K562 (cell line): ENCODE results near the gene BDH1. TPM values are rescaled to one million over a fixed set of nuclear protein-coding genes. Genes with fewer than 3 reads are reported as not detected.
A peak's percentile ranks its signal among the peaks of the same experiment; 100 is the strongest.

Source experiments
- ATAC-seq: fragments of 200-7000 bp; cut with Tn5 transposase; 3 replicates; pipeline ENCODE4 v1.9.1; 2020; ENCODE audit warnings: moderate library complexity
- BruUV-seq: library from RNA; stranded (reverse); fragments of 400-500 nt; replicated peaks from 2 replicates; lab custom pipeline; 2021; lab: Mats Ljungman, UMichigan
- CTCF ChIA-PET: fragments of 300-600 bp; formaldehyde crosslinking; extraction: SDS; loops from one replicate; lab custom pipeline; 2021; ENCODE audit warnings: low intra/inter-chr PET ratio; lab: Yijun Ruan, JAX
- POLR2A ChIA-PET: fragments of 300-600, 350-650 bp; sonication (Branson Sonifier 250); formaldehyde crosslinking; extraction: SDS; loops from one replicate; lab custom pipeline; 2021; ENCODE audit warnings: antibody characterized with exemption, inconsistent platforms; lab: Yijun Ruan, JAX
- DNase-seq, 4 experiments: peaks; one replicate each; pipeline versions ENCODE4 v3.0.0 to v3.0.0-alpha.2; 2011 to 2018; ENCODE audit warnings: low spot score in 3 of 4, mixed read lengths in 3 of 4; ENCODE audit errors: extremely low read depth in 1 of 4
- FAIRE-seq: peaks from 2 replicates; lab custom pipeline; 2011; peaks lifted over from hg19 to GRCh38; lab: Jason Lieb, UNC
- H2AFZ ChIP-seq: 2 replicates; pipeline ENCODE4 v1.6.0; 2011; ENCODE audit warnings: low read depth, low read length, control low read depth, inconsistent platforms
- H3K27ac ChIP-seq: fragments of 200-600 bp; 3 replicates; pipeline ENCODE4 v1.8.0; 2011; ENCODE audit warnings: low read depth, mild to moderate bottlenecking, control low read depth, inconsistent platforms, low read length, moderate library complexity, mixed read lengths; ENCODE audit errors: extremely low read depth
- H3K27me3 ChIP-seq, 2 experiments: fragments of 300-600 bp in 1 of 2; 2 replicates in 1 of 2; 3 replicates in 1 of 2; pipeline versions ENCODE4 v1.6.0 to v1.8.0; 2011; ENCODE audit warnings: inconsistent platforms in 2 of 2, low read length in 2 of 2, mild to moderate bottlenecking in 1 of 2, mixed read lengths in 1 of 2, moderate library complexity in 1 of 2; ENCODE audit not compliant: control insufficient read depth in 2 of 2, insufficient read depth in 2 of 2
- H3K36me3 ChIP-seq: fragments of 300-600 bp; 3 replicates; pipeline ENCODE4 v1.8.0; 2011; ENCODE audit warnings: mild to moderate bottlenecking, low read length, inconsistent platforms; ENCODE audit not compliant: control insufficient read depth, insufficient read depth
- H3K4me1 ChIP-seq, 2 experiments: fragments of 200-600 bp in 1 of 2; replicated peaks in 1 of 2; 2 replicates in 1 of 2; 3 replicates in 1 of 2; pipeline versions ENCODE4 v1.5.1 to v1.8.0; 2011; ENCODE audit warnings: inconsistent platforms in 2 of 2, low read length in 2 of 2, mild to moderate bottlenecking in 1 of 2, mixed read lengths in 1 of 2, moderate library complexity in 1 of 2; ENCODE audit not compliant: control insufficient read depth in 2 of 2, insufficient read depth in 2 of 2
- H3K4me2 ChIP-seq: 2 replicates; pipeline ENCODE4 v1.6.1; 2011; ENCODE audit warnings: low read length, control low read depth, inconsistent platforms, mixed read lengths; ENCODE audit not compliant: insufficient read depth
- H3K4me3 ChIP-seq: fragments of 200-600 bp; sonication (generic), shearing (Covaris generic); 2 replicates; pipeline ENCODE4 v1.5.1; 2016; ENCODE audit warnings: control low read depth, inconsistent platforms
- H3K79me2 ChIP-seq: fragments of 200-600 bp; 3 replicates; pipeline ENCODE4 v1.8.0; 2011; ENCODE audit warnings: low read length, inconsistent platforms; ENCODE audit not compliant: control insufficient read depth, insufficient read depth
- H3K9ac ChIP-seq, 2 experiments: 2 replicates each; pipeline versions ENCODE4 v1.6.0 to v1.6.1; 2011; ENCODE audit warnings: low read depth in 2 of 2, low read length in 2 of 2, control low read depth in 1 of 2, inconsistent platforms in 1 of 2, mild to moderate bottlenecking in 1 of 2, mixed read lengths in 1 of 2; ENCODE audit not compliant: insufficient read depth in 1 of 2
- H3K9me1 ChIP-seq: one replicate; pipeline ENCODE4 v1.6.0; 2011; ENCODE audit warnings: inconsistent platforms, mild to moderate bottlenecking, low read length, moderate library complexity; ENCODE audit not compliant: control insufficient read depth, insufficient read depth
- H3K9me3 ChIP-seq: replicated peaks from 2 replicates; pipeline ENCODE4 v1.5.1; 2011; ENCODE audit warnings: low read depth, low read length, inconsistent platforms; ENCODE audit not compliant: control insufficient read depth, insufficient read depth
- H4K20me1 ChIP-seq: replicated peaks from 2 replicates; pipeline ENCODE4 v1.6.1; 2011; ENCODE audit warnings: low read length, inconsistent platforms, mixed read lengths; ENCODE audit not compliant: control insufficient read depth, insufficient read depth
- ETS1 ChIP-seq: conservative IDR thresholded peaks from 2 replicates; pipeline ENCODE4 v1.6.1; 2011; ENCODE audit warnings: low read depth, mild to moderate bottlenecking, low read length; ENCODE audit not compliant: control insufficient read depth
- MLX ChIP-seq, 2 experiments: fragments of 450-650 bp in 1 of 2; sonication (generic) in 1 of 2; formaldehyde crosslinking; conservative IDR thresholded peaks; 2 replicates each; pipeline versions ENCODE4 v1.4.0 to v1.8.1; 2020 to 2022; ENCODE audit warnings: mild to moderate bottlenecking in 1 of 2, missing genetic modification reagents in 1 of 2
- NCOR1 ChIP-seq: fragments of 450-650 bp; IDR thresholded peaks from 2 replicates; pipeline ENCODE4 v1.6.1; 2016; ENCODE audit warnings: mild to moderate bottlenecking, moderate library complexity
- NR2F6 ChIP-seq: fragments of 450-650 bp; formaldehyde crosslinking; IDR thresholded peaks from 2 replicates; pipeline ENCODE4 v1.4.0; 2020; ENCODE audit warnings: mild to moderate bottlenecking
- SMAD1 ChIP-seq: fragments of 150-350 bp; IDR thresholded peaks from 2 replicates; pipeline ENCODE4 v1.6.1; 2014; ENCODE audit warnings: low read length, low read depth; ENCODE audit not compliant: partially characterized antibody
- SREBF1 ChIP-seq: fragments of 150-350 bp; IDR thresholded peaks from 2 replicates; pipeline ENCODE4 v1.6.1; 2014; ENCODE audit warnings: antibody characterized with exemption, low read depth, low read length, borderline replicate concordance
- ZNF184 ChIP-seq: sonication (generic); formaldehyde crosslinking; IDR thresholded peaks from 2 replicates; pipeline ENCODE4 v1.5.0; 2020; ENCODE audit warnings: missing genetic modification reagents
- ZNF830 ChIP-seq: fragments of 250-450 bp; sonication (Bioruptor Pico); IDR thresholded peaks from 2 replicates; pipeline ENCODE4 v1.5.0; 2021; ENCODE audit warnings: mild to moderate bottlenecking
- WGBS: fragments of 100-300 bp; shearing (Covaris generic); methylation state at CpG from one replicate; pipeline ENCODE4 v1.1.6; 2016; ENCODE audit warnings: low coverage, mixed read lengths; ENCODE audit not compliant: insufficient coverage; ENCODE audit errors: missing lambda C conversion rate; 5-methylcytosine and 5-hydroxymethylcytosine counted together
- in situ Hi-C: fragments of 300-500 bp; cut with MboI; formaldehyde crosslinking; loops from 4 replicates; pipeline ENCODE4 v1.15.0; 2018; ENCODE audit warnings: inconsistent platforms, mixed read lengths
- intact Hi-C: fragments of 100-400 bp; cut with micrococcal nuclease; formaldehyde crosslinking; loops from 2 replicates; pipeline ENCODE4 v1.14.2; 2022
- polyA plus RNA-seq, 8 experiments: library from polyadenylated mRNA; depleted of rRNA in 4 of 8; stranded (reverse) in 5 of 8; unstranded in 3 of 8; fragments of >200 nt; fragmentation: Nextera tagmentation in 2 of 8; fragmentation: Illumina TruSeq in 1 of 8; extraction: Ambion mirVana in 2 of 8; extraction: Trizol in 1 of 8; gene quantifications; 2 replicates each; pipeline versions ENCODE4 v1.2.1 to v1.2.3, GENCODE V29; 2011 to 2014; ENCODE audit warnings: inconsistent platforms in 1 of 8, missing spikeins in 1 of 8
- total RNA-seq, 7 experiments: library from RNA; depleted of rRNA in 6 of 7; stranded (reverse); fragments of >200 nt in 6 of 7; fragmentation: Illumina TruSeq in 2 of 7; extraction: Trizol in 2 of 7; gene quantifications; 2 replicates each; pipeline versions ENCODE4 v1.2.1 to v1.2.3, GENCODE V29; 2011 to 2021; ENCODE audit warnings: low replicate concordance in 1 of 7
- TF ChIP-seq, protein P1 (sequence below): fragments of 450-650 bp; IDR thresholded peaks from 2 replicates; pipeline ENCODE4 v1.6.1; 2016; ENCODE audit warnings: borderline replicate concordance
- TF ChIP-seq, protein P2 (sequence below): fragments of 250-450 bp; sonication (Bioruptor Pico); IDR thresholded peaks from 2 replicates; pipeline ENCODE4 v1.5.0; 2021
- TF ChIP-seq, protein P3 (sequence below), 2 experiments: IDR thresholded peaks; 2 replicates each; pipeline ENCODE4 v1.6.1; 2011; ENCODE audit warnings: borderline replicate concordance in 1 of 2, control low read depth in 1 of 2, low read depth in 1 of 2, low read length in 1 of 2, mild to moderate bottlenecking in 1 of 2, mixed read lengths in 1 of 2, moderate library complexity in 1 of 2; ENCODE audit not compliant: insufficient read depth in 1 of 2, insufficient read length in 1 of 2, poor library complexity in 1 of 2, severe bottlenecking in 1 of 2; ENCODE audit errors: extremely low read depth in 1 of 2
- TF ChIP-seq, protein P4 (sequence below): sonication (generic); formaldehyde crosslinking; IDR thresholded peaks from 2 replicates; pipeline ENCODE4 v1.8.1; 2023; ENCODE audit warnings: mild to moderate bottlenecking, missing genetic modification reagents

BDH1 gene
- total and polyA plus RNA-seq, 9 of the 15 experiments (the other 6 are each of a cell fraction or from before 2014, with no cell fraction given): 0.07 to 0.89 (median 0.12) TPM; not detected in 3

DNA sequence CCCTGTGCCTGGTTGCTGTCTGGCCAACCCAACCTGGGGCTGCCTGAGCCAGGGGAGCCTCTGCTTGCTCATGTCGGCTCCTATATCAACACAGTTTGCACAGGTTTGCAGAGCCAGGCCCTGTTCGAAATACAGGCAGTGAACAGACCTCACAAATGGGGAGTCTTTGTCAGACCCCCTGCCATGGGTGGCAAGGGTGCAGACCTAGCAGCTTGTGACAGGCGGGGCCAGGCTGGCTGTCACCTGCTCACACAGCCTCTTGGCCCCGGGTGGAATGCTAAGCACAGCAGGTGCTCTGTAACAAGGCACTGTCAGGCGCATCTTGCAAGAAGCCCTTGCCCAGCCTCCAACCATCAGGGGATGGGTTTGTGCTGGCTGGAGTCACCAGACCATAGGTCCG lies 47.3 kb downstream of the BDH1 start:
- H3K27ac ChIP-seq: no peak overlapping the region
- no peaks in the 10 kb centered on the region for H3K9me1 ChIP-seq
- FAIRE-seq (no peak), ATAC-seq (no peak), DNase-seq (no peak)
- H3K9ac ChIP-seq: peak overlapping the region in 1 of 2 experiments; percentile 24; a peak in 1 of 4 replicates
- H3K4me2 ChIP-seq: no peak overlapping the region
- H3K27me3 ChIP-seq: peaks cover 14 to 29% of the 10 kb centered on the region in 2 experiments; a peak in 4 of 5 replicates
- WGBS: 7% methylated on average over 6 of the region's 6 CpGs
- BruUV-seq: no TSS peak
- H3K36me3 ChIP-seq: no peaks in the 10 kb centered on the region
- POLR2A ChIA-PET: interaction anchor here (0.8 kb wide), 1 partner anchor 17 kb away, joined by 5 read pairs; no protein-coding TSS in a partner anchor
- H4K20me1 ChIP-seq: no peaks in the 10 kb centered on the region
- no peak overlapping the region for H2AFZ ChIP-seq
- CTCF ChIA-PET: no interaction called here
- TF ChIP-seq, protein P1, sequence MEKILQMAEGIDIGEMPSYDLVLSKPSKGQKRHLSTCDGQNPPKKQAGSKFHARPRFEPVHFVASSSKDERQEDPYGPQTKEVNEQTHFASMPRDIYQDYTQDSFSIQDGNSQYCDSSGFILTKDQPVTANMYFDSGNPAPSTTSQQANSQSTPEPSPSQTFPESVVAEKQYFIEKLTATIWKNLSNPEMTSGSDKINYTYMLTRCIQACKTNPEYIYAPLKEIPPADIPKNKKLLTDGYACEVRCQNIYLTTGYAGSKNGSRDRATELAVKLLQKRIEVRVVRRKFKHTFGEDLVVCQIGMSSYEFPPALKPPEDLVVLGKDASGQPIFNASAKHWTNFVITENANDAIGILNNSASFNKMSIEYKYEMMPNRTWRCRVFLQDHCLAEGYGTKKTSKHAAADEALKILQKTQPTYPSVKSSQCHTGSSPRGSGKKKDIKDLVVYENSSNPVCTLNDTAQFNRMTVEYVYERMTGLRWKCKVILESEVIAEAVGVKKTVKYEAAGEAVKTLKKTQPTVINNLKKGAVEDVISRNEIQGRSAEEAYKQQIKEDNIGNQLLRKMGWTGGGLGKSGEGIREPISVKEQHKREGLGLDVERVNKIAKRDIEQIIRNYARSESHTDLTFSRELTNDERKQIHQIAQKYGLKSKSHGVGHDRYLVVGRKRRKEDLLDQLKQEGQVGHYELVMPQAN: no peak
- TF ChIP-seq MLX (CRISPR knock-in tag; conservative IDR thresholded peaks at IDR 0.05) (no peak), ETS1 (no peak), SMAD1 (no peak), ZNF830 (CRISPR knock-in tag) (no peak), NCOR1 (no peak), NR2F6 (CRISPR knock-in tag) (no peak), ZNF184 (CRISPR knock-in tag) (no peak), SREBF1 (no peak)
- TF ChIP-seq, protein P2, sequence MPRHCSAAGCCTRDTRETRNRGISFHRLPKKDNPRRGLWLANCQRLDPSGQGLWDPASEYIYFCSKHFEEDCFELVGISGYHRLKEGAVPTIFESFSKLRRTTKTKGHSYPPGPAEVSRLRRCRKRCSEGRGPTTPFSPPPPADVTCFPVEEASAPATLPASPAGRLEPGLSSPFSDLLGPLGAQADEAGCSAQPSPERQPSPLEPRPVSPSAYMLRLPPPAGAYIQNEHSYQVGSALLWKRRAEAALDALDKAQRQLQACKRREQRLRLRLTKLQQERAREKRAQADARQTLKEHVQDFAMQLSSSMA (CRISPR knock-in tag): no peak
- TF ChIP-seq, protein P3, sequence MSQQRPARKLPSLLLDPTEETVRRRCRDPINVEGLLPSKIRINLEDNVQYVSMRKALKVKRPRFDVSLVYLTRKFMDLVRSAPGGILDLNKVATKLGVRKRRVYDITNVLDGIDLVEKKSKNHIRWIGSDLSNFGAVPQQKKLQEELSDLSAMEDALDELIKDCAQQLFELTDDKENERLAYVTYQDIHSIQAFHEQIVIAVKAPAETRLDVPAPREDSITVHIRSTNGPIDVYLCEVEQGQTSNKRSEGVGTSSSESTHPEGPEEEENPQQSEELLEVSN (IDR thresholded peaks at IDR 0.05; ENCODE audit: borderline replicate concordance in 1 of 2, extremely low read depth in 1 of 2, insufficient read depth in 1 of 2, insufficient read length in 1 of 2, low read depth in 1 of 2, low read length in 1 of 2, poor library complexity in 1 of 2, severe bottlenecking in 1 of 2): no peak
- TF ChIP-seq, protein P4, sequence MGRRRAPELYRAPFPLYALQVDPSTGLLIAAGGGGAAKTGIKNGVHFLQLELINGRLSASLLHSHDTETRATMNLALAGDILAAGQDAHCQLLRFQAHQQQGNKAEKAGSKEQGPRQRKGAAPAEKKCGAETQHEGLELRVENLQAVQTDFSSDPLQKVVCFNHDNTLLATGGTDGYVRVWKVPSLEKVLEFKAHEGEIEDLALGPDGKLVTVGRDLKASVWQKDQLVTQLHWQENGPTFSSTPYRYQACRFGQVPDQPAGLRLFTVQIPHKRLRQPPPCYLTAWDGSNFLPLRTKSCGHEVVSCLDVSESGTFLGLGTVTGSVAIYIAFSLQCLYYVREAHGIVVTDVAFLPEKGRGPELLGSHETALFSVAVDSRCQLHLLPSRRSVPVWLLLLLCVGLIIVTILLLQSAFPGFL: no peak
- in situ Hi-C loops (loop anchor here (25.0 kb wide), 2 partner anchors 246 to 521 kb away; no protein-coding TSS in a partner anchor), intact Hi-C loops (loop anchor here (10.0 kb wide), 1 partner anchor 284 kb away; no protein-coding TSS in a partner anchor)
- no peaks in the 10 kb centered on the region for H3K9me3 ChIP-seq
- peaks cover 0 to 37% of the 10 kb centered on the region in 2 experiments; a peak in 3 of 5 replicates for H3K4me1 ChIP-seq
- no peaks in the 10 kb centered on the region for H3K79me2 ChIP-seq
- no peak overlapping the region for H3K4me3 ChIP-seq
